GM18502 (cell line): ENCODE results near the gene SNAI3.

Experiments
- ATAC-seq: cut with Tn5 transposase; IDR thresholded peaks from one replicate; pipeline ENCODE4 v1.9.1; 2021; ENCODE audit warnings: mild to moderate bottlenecking; ENCODE audit not compliant: unreplicated experiment, poor library complexity

The SNAI3 gene

DNA sequence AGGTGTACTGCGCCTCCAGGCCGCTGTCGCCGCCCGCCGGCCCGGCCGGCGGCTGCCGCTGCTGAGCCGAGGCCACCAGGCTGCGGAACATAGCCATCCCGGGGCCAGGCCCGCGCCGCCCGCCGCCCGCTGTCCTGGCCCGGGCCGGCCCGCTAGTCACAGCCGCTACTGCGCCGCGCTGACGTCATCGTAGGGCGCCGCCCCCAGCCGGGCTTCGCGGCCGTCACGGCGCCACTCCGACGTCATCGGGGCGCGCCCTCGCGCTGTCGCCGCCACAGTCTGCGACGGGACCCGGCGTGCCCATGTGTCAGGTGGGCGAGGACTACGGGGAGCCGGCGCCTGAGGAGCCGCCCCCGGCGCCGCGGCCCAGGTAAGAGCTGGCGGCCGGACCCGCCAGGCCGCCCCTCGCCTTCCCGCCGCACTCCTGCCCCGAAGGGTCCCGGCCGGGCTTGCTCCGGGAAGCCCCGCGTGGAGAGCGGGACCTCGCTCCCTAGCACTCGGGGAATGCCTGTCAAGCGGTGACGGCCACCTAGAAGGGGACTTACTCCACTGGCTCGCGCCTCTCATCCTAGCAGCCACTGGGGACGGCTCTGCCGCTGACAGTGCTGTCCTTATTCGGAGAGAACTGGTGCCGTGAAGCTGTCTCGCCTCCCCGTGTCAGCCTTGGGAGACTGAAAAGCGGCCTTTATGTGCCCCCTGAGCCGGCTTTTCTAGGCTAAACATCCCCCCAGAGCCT lies 20.1 kb upstream of the SNAI3 start, which contains the start of the genes CTU2 and RNF166:
TSS of gene CTU2 (plus strand) at position 275 of the 736 bp plus-strand sequence. CDS start at position 303, 28 bp downstream.
TSS of gene RNF166 (minus strand) at position 180 of the 736 bp plus-strand sequence. CDS start at position 97, 83 bp downstream.
- peak; percentile 69 for ATAC-seq

DNA sequence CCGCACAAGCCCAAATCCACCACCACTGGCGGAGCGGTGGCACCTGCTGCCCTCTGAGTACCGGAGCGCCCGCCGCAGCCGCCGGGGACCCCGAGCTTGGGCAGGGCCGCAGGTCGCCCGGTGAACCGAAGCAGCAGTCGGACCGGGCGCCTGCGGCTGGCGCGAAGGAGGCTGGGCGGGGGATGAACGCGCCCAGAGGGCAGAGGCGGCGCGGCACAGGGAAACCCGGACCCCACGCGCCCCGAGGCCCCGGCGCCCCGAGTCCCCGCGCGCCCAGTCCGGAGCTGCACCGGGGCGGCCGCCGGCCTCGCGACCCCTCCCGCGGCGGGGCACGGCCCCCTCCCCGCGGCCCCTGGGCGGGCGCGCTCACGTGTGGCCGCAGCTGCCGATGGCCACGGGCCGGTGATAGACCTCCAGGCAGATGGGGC lies 19.5 kb upstream of the SNAI3 start:
- peak; percentile 9 for ATAC-seq

DNA sequence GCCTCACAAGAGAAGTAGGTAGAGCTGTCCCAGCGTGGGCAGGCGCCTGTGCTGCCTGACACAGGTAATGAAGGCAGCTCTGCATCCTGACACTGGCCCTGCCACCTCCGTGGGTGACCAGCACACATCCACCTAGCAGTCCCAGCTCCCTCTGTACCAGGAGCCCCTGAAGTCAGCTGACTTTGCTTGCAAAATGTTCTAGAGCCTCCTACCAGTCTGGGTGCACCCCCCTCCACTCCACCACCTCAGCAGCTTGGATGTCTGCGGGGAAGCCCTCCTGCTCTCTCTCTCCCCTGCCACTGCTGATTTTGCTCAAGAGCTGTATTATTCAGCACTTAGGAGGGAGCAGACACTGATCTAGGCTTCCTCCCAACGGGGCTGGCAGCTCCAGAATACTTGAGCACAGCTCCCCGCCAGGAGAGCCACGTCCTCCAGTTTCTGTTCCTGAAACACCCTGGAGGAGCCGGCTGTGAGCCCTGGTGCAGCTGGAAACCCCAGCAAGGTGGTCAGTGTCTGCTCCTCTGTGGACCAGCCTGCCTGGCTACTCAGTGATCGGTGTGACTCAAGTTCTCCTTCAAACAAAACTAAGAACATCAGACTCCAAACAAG lies 18.9 kb upstream of the SNAI3 start:
- no peak for ATAC-seq

DNA sequence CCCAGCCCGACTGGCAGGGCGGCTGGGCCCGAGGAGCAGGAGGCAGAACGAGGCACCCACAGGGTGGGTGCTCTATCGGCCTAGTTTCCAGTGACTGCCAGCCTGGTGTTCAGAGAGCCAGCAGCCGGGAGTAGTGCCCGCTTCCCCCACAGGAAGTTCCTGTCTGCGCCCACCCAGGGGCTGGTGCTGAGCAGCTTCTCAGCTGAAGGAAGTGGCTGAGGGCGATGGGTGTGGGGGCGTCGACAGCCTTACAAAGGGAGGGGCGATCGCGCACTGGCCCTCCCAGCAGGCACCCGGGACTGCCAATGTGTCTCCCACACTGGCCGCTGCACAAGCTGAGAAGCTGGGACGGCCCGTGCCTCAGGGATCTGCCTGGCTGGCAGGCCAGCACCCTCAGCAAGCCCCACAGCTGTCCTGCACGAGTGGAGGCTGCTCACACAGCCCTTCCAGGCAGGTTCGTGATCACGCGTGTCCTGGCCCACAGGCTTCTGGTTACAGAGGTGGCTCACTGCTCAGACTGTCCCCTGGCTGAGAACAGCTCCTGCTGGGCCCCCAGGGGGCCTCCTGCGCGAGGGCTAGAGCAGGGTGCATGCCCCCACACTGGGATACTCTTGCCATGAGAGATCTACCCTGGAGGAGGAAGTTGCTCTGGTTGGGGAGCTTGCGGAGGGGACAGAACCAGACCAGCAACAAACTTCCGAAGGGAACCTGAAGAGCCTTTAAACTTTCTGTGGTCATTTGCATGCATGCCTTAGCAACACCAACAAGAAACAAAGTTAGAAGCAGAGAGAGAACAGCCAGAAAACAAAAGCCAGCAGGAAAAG lies 17.4 kb upstream of the SNAI3 start:
- ATAC-seq, result no peak

DNA sequence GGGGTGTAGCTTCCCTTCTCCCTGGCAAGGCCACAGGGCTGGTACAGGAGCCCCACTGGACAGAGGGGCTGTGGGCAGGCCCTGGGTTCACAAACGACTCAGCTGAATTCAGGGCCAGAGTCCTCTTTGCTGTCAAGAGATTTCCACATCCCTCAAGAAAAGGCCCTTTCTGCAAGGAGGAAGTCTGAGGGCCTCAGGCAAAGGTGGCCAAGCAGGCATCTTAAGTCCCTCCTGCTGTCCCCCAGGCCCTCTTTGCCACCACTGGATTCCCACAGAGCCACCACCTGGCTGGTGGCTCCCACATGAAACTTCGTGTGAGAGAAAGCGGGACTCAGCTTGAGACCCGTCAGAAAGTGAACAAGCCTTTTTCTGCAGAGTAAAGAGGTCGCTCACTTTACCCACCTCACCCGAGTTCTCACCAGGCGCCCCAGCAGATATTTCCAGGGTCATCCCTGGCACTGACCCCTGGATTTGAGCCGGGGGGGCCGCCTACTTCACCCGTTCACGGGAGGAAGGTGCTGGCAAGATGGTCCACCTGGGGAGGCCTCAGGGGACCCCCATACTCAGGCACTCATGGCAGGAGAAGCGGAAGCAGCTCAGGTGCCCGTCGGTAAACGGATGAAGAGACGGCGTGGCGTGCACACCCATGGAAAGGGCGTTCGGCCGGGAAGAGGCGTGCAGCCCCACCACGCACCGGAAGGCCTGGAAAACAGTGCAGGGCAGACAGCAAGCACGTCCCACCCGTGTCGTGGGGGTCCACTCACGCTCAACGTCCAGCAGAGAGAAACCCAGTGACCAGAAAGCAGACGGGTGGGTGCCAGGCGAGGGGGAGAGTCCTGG lies 16.3 kb upstream of the SNAI3 start:
- ATAC-seq, result no peak

DNA sequence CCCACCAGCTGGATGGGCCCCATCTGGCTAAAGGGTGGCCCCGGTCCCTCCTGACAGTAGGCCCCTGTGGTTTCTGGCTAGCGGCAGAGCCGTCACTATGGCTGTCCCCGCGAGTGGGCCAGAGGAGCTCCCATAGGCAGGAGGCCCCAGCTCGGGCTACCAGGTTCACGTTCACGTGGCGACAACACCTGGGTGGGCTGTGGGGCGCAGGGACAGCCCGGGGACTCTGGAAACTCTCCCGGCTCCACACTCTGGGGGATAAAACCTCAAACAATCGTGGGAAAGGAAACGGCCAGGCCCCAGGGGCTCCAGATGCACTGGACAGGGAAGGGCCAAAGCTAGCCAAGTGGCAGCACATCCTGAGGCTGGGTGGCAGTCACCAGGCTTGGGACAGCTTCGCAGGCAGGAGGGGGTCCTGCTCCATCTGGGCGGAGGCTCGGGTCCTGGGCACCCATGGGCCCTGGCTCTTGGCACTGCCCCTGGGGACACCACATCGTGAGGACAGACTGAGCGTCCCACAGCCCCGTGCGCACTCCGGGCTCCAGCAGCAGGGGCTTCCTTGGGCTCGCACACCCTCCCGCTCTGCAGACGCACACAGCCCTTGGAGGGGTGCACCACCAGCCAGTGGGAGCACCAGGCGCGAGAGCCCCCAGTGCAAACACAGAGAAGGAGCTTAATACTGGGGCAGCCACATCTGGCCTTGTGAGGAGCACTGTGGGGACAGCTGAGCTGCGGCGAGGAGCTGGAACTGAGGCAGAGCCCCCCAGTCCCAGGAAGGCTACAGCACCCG lies 15.5 kb upstream of the SNAI3 start:
- no peak for ATAC-seq

DNA sequence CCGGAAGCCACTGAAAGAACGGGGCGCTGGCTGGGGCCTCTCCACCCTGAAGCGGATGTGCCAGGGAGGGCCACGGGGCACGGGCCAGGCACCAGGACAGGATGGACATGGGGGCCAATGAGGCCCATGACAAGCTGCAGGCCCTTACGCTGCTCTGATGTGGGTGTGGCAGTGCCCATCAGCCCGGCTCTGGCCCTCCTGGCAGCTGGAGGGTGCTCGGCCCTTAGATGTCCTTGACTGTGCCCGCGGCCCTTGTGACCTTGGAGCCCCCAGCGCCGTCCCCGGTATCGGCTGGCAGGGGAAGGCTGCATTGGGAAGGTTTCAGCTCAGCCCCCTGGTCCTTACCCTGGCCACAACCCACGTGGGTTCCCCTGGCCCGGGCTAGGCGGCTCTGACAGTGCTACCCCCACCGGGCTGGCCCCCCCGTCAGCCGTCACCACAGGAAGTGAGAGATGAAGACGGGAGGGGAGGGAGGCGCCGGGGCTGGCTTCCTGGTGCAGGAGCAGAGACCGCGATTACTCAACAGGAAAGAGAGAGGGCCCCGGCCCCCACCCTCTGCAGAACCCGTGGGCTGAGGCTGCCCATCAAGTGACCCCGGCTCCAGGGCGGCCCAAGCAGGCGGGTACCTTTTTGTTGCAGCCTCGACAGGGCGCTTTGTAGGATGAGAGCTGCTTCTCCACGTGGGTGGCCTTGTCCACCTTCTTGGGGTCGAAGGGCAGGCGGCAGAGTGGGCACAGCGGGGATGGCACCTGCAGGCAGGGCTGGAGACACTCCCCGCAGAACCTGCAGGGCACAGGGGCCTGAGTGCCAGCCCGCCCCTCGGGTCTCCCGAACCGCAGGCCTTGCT lies 14.6 kb upstream of the SNAI3 start:
- peak; percentile 67 for ATAC-seq

DNA sequence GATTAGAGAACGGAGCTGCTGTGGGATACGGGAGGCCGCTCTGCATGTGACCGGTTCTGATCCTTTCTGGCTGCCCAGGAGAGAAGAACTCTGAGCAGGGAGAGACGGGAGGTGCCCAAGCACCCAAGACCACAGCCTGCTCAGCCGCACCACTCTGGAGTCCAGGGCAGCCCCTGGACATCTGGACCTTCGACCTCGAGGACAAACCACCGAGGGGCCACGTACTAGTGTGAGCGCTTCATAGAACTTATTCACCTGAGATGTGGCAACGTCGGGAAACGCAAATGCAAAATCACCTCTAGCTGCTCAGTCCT lies 14.0 kb upstream of the SNAI3 start:
- no peak for ATAC-seq

DNA sequence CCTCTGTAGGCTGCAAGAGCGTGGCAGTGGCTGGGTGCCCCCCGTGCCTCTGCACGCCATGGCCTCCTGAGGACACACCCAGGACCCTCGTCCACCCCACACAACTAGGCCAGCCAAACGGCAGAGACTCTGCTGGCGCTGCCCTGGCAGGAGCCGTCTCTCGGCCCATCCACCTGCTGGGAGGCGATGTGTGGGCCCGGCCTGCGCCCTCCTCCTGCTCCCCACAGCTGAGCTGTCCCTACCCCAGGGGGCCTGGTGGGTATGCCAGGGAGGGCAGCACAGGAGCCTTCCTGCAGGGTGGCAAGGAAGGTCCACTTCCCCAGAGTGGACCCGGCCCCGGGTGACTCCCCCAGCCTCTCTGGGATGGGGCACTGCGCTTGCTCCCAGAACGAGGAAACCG lies 12.9 kb upstream of the SNAI3 start:
- ATAC-seq, result no peak

DNA sequence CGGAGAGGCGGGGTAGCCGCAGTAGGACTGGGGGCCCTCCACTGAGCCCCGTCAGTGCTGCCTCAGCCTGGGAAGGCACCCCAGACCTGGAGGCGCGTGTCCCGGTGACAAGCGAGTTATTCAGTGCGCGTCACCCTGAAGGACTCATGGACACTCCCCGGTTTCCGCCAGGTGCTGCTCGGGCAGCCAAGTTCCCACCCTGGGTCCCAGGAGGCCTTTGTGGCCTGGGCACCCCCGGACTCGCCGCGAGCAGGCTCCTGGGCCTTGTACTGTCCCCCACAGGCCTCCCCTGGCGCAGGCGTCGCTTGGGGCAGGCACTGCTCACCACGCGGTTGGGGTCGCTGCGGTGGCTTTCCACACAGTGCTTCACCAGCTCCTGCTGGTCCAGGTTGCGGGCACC lies 12.3 kb upstream of the SNAI3 start:
- no peak for ATAC-seq

DNA sequence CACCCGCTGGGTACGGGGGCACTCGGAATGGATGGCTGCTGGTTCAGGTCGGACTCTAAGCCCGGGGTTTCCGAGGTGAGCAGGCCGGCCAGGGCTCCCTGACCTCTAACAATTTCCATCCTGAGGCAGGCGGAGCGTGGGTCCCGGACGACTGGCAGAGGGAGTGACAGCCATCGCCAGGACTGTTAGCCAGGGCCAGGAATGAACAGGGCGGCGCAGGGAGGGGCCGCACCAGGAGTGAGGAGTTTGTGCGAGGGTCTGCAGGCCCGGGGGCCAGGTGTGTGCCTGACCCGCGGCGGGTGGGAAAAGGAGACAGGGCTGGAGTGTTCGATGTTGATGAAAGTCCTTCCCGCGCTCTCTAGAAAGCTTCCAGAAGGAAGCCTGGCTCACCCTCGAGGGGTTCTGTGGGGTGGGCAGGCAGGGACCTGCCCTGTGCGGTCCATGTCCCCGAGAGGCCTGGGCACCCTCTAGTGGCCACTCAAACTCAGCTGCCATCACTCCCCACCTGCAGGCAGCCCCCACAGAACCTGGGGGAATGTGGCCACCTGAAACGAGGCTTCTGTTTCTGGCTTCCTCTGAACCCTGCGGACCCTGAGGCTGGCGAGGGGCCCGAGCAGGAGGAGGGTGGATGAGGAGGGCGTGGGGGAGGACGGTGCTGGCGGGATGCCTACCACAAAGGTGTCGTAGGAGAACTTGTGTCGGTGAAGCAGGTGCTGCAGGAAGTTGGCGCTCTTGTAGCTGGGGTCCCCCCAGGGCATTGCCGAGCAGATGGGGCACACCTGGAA lies 11.7 kb upstream of the SNAI3 start:
- ATAC-seq, result no peak

DNA sequence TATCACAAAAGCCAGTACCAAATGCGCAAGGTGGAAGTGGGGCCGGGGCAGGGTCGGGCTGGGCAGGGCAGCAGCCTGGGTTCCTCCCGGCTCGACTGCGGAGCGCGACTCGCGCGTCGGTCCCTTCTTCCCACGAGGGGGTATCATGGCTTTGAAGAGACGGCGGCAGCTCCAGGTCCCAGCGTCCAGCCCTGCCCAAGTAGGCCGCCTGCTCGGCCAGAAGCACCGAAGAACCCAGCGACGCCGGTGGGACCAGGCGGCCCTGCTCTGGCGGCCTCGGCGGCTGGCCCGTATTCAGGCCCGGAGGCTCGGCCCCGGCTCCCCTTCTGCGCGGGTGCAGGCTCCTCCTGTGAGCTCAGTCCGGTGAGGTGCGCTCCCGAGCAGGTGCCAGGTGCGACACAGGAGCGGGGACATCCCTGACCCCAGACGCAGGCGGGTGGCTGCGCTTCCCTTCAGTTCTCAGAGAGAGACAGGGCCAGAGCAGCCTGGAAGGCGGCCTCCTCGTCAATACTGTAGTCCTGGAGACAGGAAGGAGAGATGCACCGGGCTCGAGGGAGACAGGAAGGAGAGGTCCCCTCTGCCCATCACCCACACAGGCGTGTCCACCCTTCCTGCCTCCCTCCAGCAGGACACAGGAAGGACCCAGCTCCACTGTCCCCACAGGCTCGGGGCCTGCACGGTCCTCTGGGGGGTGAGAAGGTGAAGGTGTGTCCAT lies 11.0 kb upstream of the SNAI3 start:
- no peak for ATAC-seq

DNA sequence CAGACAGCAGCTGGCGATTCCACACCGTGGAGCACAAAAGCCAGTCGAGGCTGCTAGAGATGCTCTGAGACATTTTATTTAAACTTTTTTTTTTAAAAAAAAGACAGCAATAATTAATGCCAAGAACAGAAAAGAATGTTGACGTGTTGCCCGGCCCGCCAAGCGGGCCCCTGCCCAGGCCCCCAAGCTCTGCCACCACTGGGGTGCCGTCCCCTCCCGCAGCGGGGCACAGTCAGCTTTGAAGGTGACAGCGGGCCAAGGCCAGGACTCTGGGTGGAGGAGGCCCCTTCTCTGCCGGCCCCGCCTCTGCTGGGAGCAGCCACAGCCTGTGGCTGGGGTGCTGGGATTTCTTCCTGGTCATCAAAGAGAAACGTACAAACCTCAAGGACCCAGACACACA lies 10.1 kb upstream of the SNAI3 start:
- ATAC-seq, result no peak

DNA sequence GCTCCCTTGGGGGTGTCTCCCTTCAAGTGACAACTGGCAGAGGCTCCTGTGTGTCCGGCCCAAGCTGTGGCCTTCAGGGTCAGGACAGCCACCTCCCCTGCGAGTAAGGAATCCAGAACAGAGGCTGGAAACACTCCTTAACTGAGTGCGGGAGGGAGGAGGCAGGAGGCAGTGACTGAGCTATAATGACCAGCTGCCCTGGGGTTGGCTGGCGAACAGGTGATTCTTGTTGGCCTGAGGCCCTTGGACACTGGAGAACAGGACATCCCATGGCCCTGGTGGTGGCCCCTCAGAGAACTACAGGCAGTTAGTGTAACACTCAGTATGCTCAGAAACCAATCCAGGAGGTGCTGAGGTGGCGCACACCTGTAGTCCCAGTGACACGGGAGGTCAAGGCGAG lies 9.4 kb upstream of the SNAI3 start:
- no peak for ATAC-seq

DNA sequence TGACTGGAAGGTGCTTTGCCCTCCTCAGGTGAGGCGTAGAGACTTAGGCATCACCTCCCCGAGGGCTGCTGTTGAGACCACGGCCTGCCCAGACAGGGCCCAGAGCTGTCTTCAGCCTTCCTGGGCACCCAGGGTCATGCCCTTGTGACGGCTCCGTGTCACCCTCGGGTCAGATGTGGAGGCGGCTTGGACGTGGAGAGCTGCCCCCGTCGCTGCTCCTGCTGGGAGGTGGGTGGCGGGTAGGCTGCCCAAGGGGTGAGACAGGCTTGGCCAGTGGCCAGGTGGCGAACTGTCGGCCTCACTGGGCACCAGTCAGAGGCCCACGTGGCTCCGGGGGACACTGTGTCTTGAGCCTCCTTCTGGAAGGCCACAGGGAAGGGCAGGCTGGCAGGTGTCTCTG lies 8.9 kb upstream of the SNAI3 start:
- no peak for ATAC-seq

DNA sequence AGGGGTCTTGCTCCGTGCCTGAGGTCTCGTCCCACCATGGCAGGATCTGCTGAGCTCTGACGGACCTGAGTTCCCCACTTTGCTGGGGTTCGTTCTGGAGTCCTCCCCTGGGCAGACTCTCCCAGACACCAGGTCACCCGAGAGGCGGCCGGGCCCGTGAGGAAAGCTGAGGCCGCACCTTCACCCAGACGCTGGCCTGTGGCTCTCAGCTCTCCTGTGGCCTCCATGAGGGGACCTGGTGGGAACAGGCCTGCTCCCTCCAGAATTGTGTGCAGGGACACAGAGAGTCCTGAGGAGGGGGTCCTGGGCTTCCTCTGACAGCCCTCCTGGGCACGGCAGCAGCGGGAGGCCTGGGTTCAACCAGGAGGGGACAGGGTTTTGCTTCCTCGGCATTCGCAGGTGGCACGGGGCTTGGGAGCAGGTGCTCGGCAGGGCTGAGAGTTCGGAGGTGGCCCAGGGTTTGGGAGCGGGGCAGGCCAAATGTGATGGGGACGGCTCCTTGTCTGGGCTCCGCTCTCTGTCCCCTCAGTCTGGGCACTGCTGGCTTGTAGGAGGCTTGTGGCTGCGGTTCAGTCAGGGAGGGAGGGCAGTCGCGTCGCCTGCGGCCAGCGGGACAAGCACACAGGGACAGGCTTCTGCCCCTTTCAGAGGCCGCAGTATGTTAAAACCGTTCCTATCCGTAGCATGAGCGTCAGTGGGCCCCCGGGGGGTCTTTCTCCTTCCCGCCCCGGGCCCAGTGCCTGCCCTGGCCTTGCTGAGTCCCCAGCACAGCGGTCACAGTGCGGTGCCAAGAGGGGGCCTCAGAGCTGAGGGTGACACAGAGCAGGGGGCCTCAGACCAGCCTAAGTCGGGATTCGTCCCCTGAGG lies 8.1 kb upstream of the SNAI3 start:
- no peak for ATAC-seq
